Measurements from ENCODE around the gene KRT74. TPM values are rescaled to one million over a fixed set of nuclear protein-coding genes. Genes with fewer than 3 reads are reported as not detected.

KRT74 gene
- total and polyA plus RNA-seq, 7 donors = not detected

- ATAC-seq (no peak), DNase-seq (no peak)
- no peak within 1 kb of the TSS for H3K27ac ChIP-seq
- H3K27me3 ChIP-seq (ENCODE audit: insufficient read depth in 3 of 3, low read length in 2 of 3) = peaks cover 0 to 14% (median 2%) of the 10 kb centered on the region in 3 donors
- H3K36me3 ChIP-seq (ENCODE audit: insufficient read depth in 1 of 2, low read depth in 1 of 2) = no peaks in the 10 kb centered on the region
- WGBS, 3 donors = 87 to 88% (median 87%) methylated on average over 29 of the region's 29 CpGs
- H3K9me3 ChIP-seq = no peaks in the 10 kb centered on the region
- no peaks in the 10 kb centered on the region for H3K4me1 ChIP-seq
- intact Hi-C loops (cut with DNase I) = no loop called here
- no peak for TF ChIP-seq CTCF (IDR thresholded peaks at IDR 0.05)
- no peak within 1 kb of the TSS for H3K4me3 ChIP-seq
Observed at GRCh38 chr12:52519826-52520662, 53.6 kb downstream of the KRT74 start, which contains the start of gene KRT5. Gene KRT5 (minus strand): TSS chr12:52520394. CDS start chr12:52520296, 98 bp downstream.

DNA sequence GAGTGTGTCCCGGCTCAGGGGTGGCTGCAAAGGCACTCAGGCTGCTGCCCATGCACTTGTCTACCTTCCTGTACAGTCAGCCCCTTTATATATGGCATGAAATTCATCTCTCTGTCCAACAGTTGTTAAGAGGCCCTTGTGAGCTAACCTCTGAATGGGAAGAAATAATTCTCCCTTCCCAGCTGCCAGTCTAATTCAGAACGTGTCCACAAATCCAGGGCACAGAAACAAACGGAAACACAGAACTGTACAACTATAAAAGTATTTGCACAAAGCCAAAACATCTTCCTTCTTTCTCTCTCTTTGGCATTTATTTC, 54.3 kb downstream of the KRT74 start:
- Histone ChIP-seq H3K27me3 (ENCODE audit: insufficient read depth in 3 of 3, low read length in 2 of 3) (peaks cover 0 to 9% (median 2%) of the 10 kb centered on the region in 3 donors), H3K36me3 (ENCODE audit: insufficient read depth in 1 of 2, low read depth in 1 of 2) (no peaks in the 10 kb centered on the region), H3K4me3 (no peak overlapping the region), H3K9me3 (no peaks in the 10 kb centered on the region), H3K4me1 (no peaks in the 10 kb centered on the region), H3K27ac (no peak overlapping the region)
- DNase-seq (no peak), ATAC-seq (no peak)
- TF ChIP-seq CTCF (IDR thresholded peaks at IDR 0.05) = no peak
- intact Hi-C loops (cut with DNase I) = no loop called here
- WGBS, 3 donors = 52 to 76% (median 63%) methylated on average over 3 of the region's 3 CpGs

- ATAC-seq (no peak), DNase-seq (no peak)
- Histone ChIP-seq H3K4me1 (no peaks in the 10 kb centered on the region), H3K27ac (no peak overlapping the region), H3K9me3 (no peaks in the 10 kb centered on the region), H3K27me3 (ENCODE audit: insufficient read depth in 3 of 3, low read length in 2 of 3) (peaks cover 0 to 9% (median 2%) of the 10 kb centered on the region in 3 donors), H3K36me3 (ENCODE audit: insufficient read depth in 1 of 2, low read depth in 1 of 2) (no peaks in the 10 kb centered on the region), H3K4me3 (no peak overlapping the region)
- 77 to 89% (median 84%) methylated on average over 8 of the region's 8 CpGs for WGBS, 3 donors
- no peak for TF ChIP-seq CTCF (IDR thresholded peaks at IDR 0.05)
- intact Hi-C loops (cut with DNase I) = no loop called here
Observed at GRCh38 chr12:52518574-52519386, 54.9 kb downstream of the KRT74 start.

GRCh38 chr12:52517888-52518287, 55.8 kb downstream of the KRT74 start:
- Histone ChIP-seq H3K27me3 (ENCODE audit: insufficient read depth in 3 of 3, low read length in 2 of 3) (peaks cover 0 to 8% (median 2%) of the 10 kb centered on the region in 3 donors), H3K9me3 (no peaks in the 10 kb centered on the region), H3K4me3 (no peak overlapping the region), H3K4me1 (no peaks in the 10 kb centered on the region), H3K27ac (no peak overlapping the region), H3K36me3 (ENCODE audit: insufficient read depth in 1 of 2, low read depth in 1 of 2) (no peaks in the 10 kb centered on the region)
- no peak for TF ChIP-seq CTCF (IDR thresholded peaks at IDR 0.05)
- ATAC-seq (no peak), DNase-seq (no peak)
- 93 to 95% (median 95%) methylated on average over 5 of the region's 5 CpGs for WGBS, 3 donors
- intact Hi-C loops (cut with DNase I) = no loop called here
